H9 (cell line): ENCODE data around the gene MPZ. TPM values are rescaled to one million over a fixed set of nuclear protein-coding genes. Genes with fewer than 3 reads are reported as not detected.

ENCODE experiments used
- DNase-seq: peaks from one replicate; pipeline ENCODE4 v3.0.0-alpha.2; 2017
- H2AFZ ChIP-seq: one replicate; pipeline ENCODE4 v1.6.1; 2013; ENCODE audit warnings: mild to moderate bottlenecking, low read length, control low read depth, moderate library complexity
- H2AK5ac ChIP-seq: 2 replicates; pipeline ENCODE4 v1.6.1; 2013; ENCODE audit warnings: low read length, control low read depth, mixed read lengths; ENCODE audit not compliant: insufficient read length
- H2BK120ac ChIP-seq: one replicate; pipeline ENCODE4 v1.6.1; 2013; ENCODE audit warnings: low read depth, mild to moderate bottlenecking, low read length, control low read depth, inconsistent platforms; ENCODE audit not compliant: poor library complexity, severe bottlenecking
- H2BK12ac ChIP-seq: 2 replicates; pipeline ENCODE4 v1.6.1; 2013; ENCODE audit warnings: low read length, control low read depth, mixed read lengths, low read depth; ENCODE audit not compliant: insufficient read length
- H2BK15ac ChIP-seq: 2 replicates; pipeline ENCODE4 v1.6.1; 2013; ENCODE audit warnings: low read depth, low read length, control low read depth
- H2BK20ac ChIP-seq: one replicate; pipeline ENCODE4 v1.6.1; 2013; ENCODE audit warnings: low read depth, mild to moderate bottlenecking, low read length, control low read depth, inconsistent platforms; ENCODE audit not compliant: poor library complexity, severe bottlenecking
- H2BK5ac ChIP-seq: 2 replicates; pipeline ENCODE4 v1.6.1; 2013; ENCODE audit warnings: low read length, control low read depth, mixed read lengths; ENCODE audit not compliant: insufficient read length
- H3K14ac ChIP-seq: 2 replicates; pipeline ENCODE4 v1.6.1; 2013; ENCODE audit warnings: low read length, control low read depth; ENCODE audit not compliant: insufficient read depth
- H3K18ac ChIP-seq: 2 replicates; pipeline ENCODE4 v1.6.1; 2013; ENCODE audit warnings: low read depth, mild to moderate bottlenecking, mixed read lengths, low read length, control low read depth; ENCODE audit not compliant: insufficient read length
- H3K23ac ChIP-seq: 2 replicates; pipeline ENCODE4 v1.6.1; 2013; ENCODE audit warnings: low read length, control low read depth, mixed read lengths, low read depth; ENCODE audit not compliant: insufficient read length
- H3K23me2 ChIP-seq: 2 replicates; pipeline ENCODE4 v1.6.1; 2013; ENCODE audit warnings: low read depth, mild to moderate bottlenecking, mixed read lengths, low read length, control low read depth; ENCODE audit not compliant: insufficient read length, poor library complexity, severe bottlenecking
- H3K27ac ChIP-seq: 2 replicates; pipeline ENCODE4 v1.5.1; 2013; ENCODE audit warnings: low read length, control low read depth, mixed read lengths, low read depth; ENCODE audit not compliant: insufficient read length
- H3K27me3 ChIP-seq: 2 replicates; pipeline ENCODE4 v1.6.1; 2013; ENCODE audit warnings: low read length, control low read depth, inconsistent platforms; ENCODE audit not compliant: insufficient read depth
- H3K4ac ChIP-seq: 2 replicates; pipeline ENCODE4 v1.6.1; 2013; ENCODE audit warnings: low read depth, mild to moderate bottlenecking, control low read depth, inconsistent platforms, low read length, moderate library complexity
- H3K4me1 ChIP-seq: 2 replicates; pipeline ENCODE4 v1.6.1; 2013; ENCODE audit warnings: low read length, control low read depth, inconsistent platforms; ENCODE audit not compliant: insufficient read depth
- H3K4me2 ChIP-seq: 2 replicates; pipeline ENCODE4 v1.6.1; 2013; ENCODE audit warnings: low read length, control low read depth, mixed read lengths; ENCODE audit not compliant: insufficient read length, insufficient read depth
- H3K56ac ChIP-seq: 2 replicates; pipeline ENCODE4 v1.6.1; 2013; ENCODE audit warnings: low read depth, mild to moderate bottlenecking, mixed read lengths, low read length, control low read depth; ENCODE audit not compliant: insufficient read length
- H3K79me1 ChIP-seq: 2 replicates; pipeline ENCODE4 v1.6.1; 2013; ENCODE audit warnings: low read depth, mild to moderate bottlenecking, moderate library complexity, low read length, control low read depth, inconsistent platforms; ENCODE audit not compliant: insufficient read depth, poor library complexity, severe bottlenecking
- H3K79me2 ChIP-seq: 2 replicates; pipeline ENCODE4 v1.6.1; 2013; ENCODE audit warnings: low read length, control low read depth, inconsistent platforms; ENCODE audit not compliant: insufficient read depth
- H3K9ac ChIP-seq: 2 replicates; pipeline ENCODE4 v1.6.1; 2013; ENCODE audit warnings: low read length, control low read depth, mixed read lengths; ENCODE audit not compliant: insufficient read length; ENCODE audit errors: extremely low read depth
- H3K9me3 ChIP-seq: one replicate; pipeline ENCODE4 v1.6.1; 2013; ENCODE audit warnings: low read depth, low read length, inconsistent platforms; ENCODE audit not compliant: control insufficient read depth
- H3T11ph ChIP-seq: one replicate; pipeline ENCODE4 v1.6.1; 2013; ENCODE audit warnings: mild to moderate bottlenecking, low read length, control low read depth, inconsistent platforms
- H4K20me1 ChIP-seq: one replicate; pipeline ENCODE4 v1.6.1; 2013; ENCODE audit not compliant: control insufficient read depth, insufficient read length, insufficient read depth
- H4K5ac ChIP-seq: 2 replicates; pipeline ENCODE4 v1.6.1; 2013; ENCODE audit warnings: low read depth, mild to moderate bottlenecking, mixed read lengths, low read length, control low read depth; ENCODE audit not compliant: insufficient read length
- H4K8ac ChIP-seq: replicated peaks from 2 replicates; pipeline ENCODE4 v1.6.1; 2013; ENCODE audit warnings: low read length, control low read depth, mixed read lengths, low read depth; ENCODE audit not compliant: insufficient read length
- H4K91ac ChIP-seq: 2 replicates; pipeline ENCODE4 v1.6.1; 2013; ENCODE audit warnings: low read depth, mild to moderate bottlenecking, moderate library complexity, mixed read lengths, low read length, control low read depth; ENCODE audit not compliant: insufficient read length
- H3K27ac Mint-ChIP-seq, 3 experiments: 2 replicates in 2 of 3; 3 replicates in 1 of 3; pipeline ENCODE4 v1.8.0; 2020 to 2021; ENCODE audit warnings: mixed read lengths in 3 of 3, mild to moderate bottlenecking in 1 of 3, moderate library complexity in 1 of 3
- H3K27me3 Mint-ChIP-seq: 2 replicates; pipeline ENCODE4 v1.8.0; 2021; ENCODE audit warnings: low read depth, mild to moderate bottlenecking, moderate library complexity, mixed read lengths
- H3K36me3 Mint-ChIP-seq, 3 experiments: 2 replicates in 2 of 3; 3 replicates in 1 of 3; pipeline ENCODE4 v1.8.0; 2020 to 2021; ENCODE audit warnings: low read depth in 3 of 3, mixed read lengths in 3 of 3; ENCODE audit not compliant: insufficient read depth in 1 of 3
- H3K4me1 Mint-ChIP-seq, 2 experiments: 2 replicates each; pipeline ENCODE4 v1.8.0; 2020; ENCODE audit warnings: mixed read lengths in 2 of 2
- H3K4me3 Mint-ChIP-seq, 2 experiments: 2 replicates in 1 of 2; 3 replicates in 1 of 2; pipeline ENCODE4 v1.8.0; 2020 to 2021; ENCODE audit warnings: mild to moderate bottlenecking in 2 of 2, mixed read lengths in 2 of 2, moderate library complexity in 1 of 2
- H3K9me3 Mint-ChIP-seq, 2 experiments: 2 replicates in 1 of 2; 3 replicates in 1 of 2; pipeline ENCODE4 v1.8.0; 2020; ENCODE audit warnings: mild to moderate bottlenecking in 2 of 2, mixed read lengths in 2 of 2, moderate library complexity in 1 of 2
- CTCF ChIP-seq: fragments of 200-600 bp; sonication (generic); conservative IDR thresholded peaks from 3 replicates; pipeline ENCODE4 v1.8.0; 2021; ENCODE audit warnings: antibody characterized with exemption, mild to moderate bottlenecking
- WGBS: extraction: QIAGEN DNeasy Blood & Tissue Kit; methylation state at CpG from one replicate; pipeline ENCODE4 v1.1.7; 2013; ENCODE audit warnings: missing lambda C conversion rate, low lambda C conversion rate, mixed read lengths; ENCODE audit not compliant: insufficient read length; ENCODE audit errors: extremely low coverage; 5-methylcytosine and 5-hydroxymethylcytosine counted together
- total RNA-seq: library from RNA; stranded (reverse); gene quantifications from 2 replicates; pipeline ENCODE4 v1.2.1, GENCODE V29; 2021

MPZ gene
- total RNA-seq, 1 experiment from 2014 or later = 2.7 TPM

- Histone ChIP-seq H2AK5ac (no peak overlapping the region), H3K18ac (no peak overlapping the region), H3K4me1 (no peaks in the 10 kb centered on the region), H3K56ac (no peak overlapping the region), H3K14ac (no peak overlapping the region), H3K27me3 (no peaks in the 10 kb centered on the region), H3K79me1 (no peaks in the 10 kb centered on the region), H3K27ac (no peak overlapping the region), H4K91ac (no peak overlapping the region), H3T11ph (no peak overlapping the region), H3K9ac (no peak overlapping the region), H2BK15ac (no peak overlapping the region), H3K23me2 (no peaks in the 10 kb centered on the region), H3K4ac (no peak overlapping the region), H4K20me1 (no peaks in the 10 kb centered on the region), H3K4me2 (no peak overlapping the region), H4K5ac (no peak overlapping the region), H2AFZ (no peak overlapping the region), H2BK120ac (no peak overlapping the region), H4K8ac (no peak overlapping the region), H2BK5ac (no peak overlapping the region), H3K23ac (no peak overlapping the region), H3K9me3 (no peaks in the 10 kb centered on the region), H2BK20ac (no peak overlapping the region), H3K79me2 (no peaks in the 10 kb centered on the region), H2BK12ac (no peak overlapping the region)
- TF ChIP-seq CTCF = no peak
- Mint-ChIP-seq H3K27ac (no peak overlapping the region), H3K27me3 (no peaks in the 10 kb centered on the region), H3K36me3 (peaks cover 4 to 20% (median 9%) of the 10 kb centered on the region in 3 experiments; a peak in 6 of 7 replicates), H3K4me3 (no peak overlapping the region), H3K9me3 (no peaks in the 10 kb centered on the region), H3K4me1 (no peaks in the 10 kb centered on the region)
- no CpG with 5 or more reads among the region's 1 CpG for WGBS
- no peak for DNase-seq
Observed at GRCh38 chr1:161350671-161351070, 40.9 kb upstream of the MPZ start.
